ENCODE results near the gene TMEM233.
"Not testable (repeated sequence)": the region's sequence is repeated elsewhere in the genome, so short reads cannot be mapped to it uniquely, and the experiment has no call there.

TMEM233 gene

DNA sequence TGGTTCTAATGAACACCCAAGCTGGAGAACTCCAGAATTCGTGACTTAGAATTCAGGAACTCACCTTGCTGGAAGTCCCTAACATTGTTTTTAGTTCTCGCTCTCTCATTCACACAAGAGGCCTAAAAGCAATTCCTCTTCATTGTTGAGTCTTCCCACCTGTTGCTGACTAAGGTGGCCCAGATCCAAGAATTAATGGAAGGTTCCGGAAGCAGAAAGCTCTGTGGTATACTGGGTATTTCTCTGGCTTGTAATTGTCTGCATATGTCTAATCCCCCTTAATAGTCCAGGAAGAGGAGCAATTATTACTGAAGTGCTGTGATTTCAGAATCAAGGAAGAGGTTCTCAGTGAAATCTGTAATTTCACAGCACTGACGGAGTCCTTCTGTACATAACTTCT is 31.4 kb downstream of the TMEM233 start:
- Mint-ChIP-seq H3K9me3 (no peaks in the 10 kb centered on the region), H3K27me3 (ENCODE audit: low read depth) (peaks cover 13% of the 10 kb centered on the region), H3K4me3 (no peak overlapping the region), H3K27ac (no peak overlapping the region), H3K4me1 (ENCODE audit: low read depth) (no peaks in the 10 kb centered on the region), H3K36me3 (ENCODE audit: low read depth) (no peaks in the 10 kb centered on the region)

DNA sequence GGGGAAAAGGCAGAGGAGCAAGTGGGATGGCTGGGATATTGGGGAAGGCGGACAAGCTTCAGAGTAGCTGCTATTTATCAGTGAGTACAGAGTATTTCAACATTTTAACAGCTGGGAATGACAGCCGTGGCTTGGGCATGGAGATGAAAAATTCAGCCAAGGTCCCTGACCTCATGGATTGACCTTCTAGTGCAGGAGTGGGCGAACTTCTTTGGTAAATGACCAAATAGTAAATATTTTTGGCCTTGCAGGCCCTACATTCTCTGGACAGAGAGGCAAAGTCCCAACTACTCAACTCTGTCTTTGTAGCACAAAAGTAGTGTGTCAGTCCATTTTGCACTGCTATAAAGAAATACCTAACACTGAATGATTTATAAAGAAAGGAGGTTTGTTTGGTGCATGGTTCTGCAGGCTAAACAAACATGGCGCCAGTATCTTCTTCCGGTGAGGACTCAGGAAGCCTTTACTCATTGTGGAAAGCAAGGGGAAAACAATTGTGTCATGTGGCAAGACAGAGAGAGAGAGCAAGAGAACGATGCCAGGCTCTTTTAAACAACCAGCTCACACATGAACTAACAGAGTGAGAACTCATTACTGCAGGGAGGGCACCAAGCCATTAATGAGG is 33.6 kb downstream of the TMEM233 start:
- Mint-ChIP-seq H3K4me1 (ENCODE audit: low read depth) (no peaks in the 10 kb centered on the region), H3K27ac (no peak overlapping the region), H3K9me3 (no peaks in the 10 kb centered on the region), H3K36me3 (ENCODE audit: low read depth) (no peaks in the 10 kb centered on the region), H3K27me3 (ENCODE audit: low read depth) (peaks cover 18% of the 10 kb centered on the region), H3K4me3 (no peak overlapping the region)

DNA sequence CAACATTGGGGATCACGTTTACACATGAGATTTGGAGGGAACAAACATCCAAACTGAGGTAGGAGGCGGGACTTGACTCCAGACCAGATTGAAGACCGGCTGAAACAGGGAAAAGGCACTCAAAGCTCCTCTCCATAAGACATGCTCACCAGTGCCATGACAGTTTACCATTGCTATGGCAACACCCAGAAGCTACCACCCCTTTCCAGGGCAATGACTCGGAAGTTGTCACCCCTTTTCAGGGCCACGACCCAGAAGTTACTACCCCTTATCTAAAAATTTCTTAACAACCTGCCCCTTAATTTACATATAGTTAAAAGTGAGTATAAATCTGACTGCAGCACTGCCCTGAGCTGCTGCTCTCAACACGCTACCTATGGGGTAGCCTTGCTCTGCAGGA is 34.1 kb downstream of the TMEM233 start:
- no peaks in the 10 kb centered on the region for H3K4me1 Mint-ChIP-seq (ENCODE audit: low read depth)
- H3K36me3 Mint-ChIP-seq (ENCODE audit: low read depth), result no peaks in the 10 kb centered on the region
- no peak overlapping the region for H3K27ac Mint-ChIP-seq
- no peaks in the 10 kb centered on the region for H3K9me3 Mint-ChIP-seq
- H3K27me3 Mint-ChIP-seq (ENCODE audit: low read depth), result peaks cover 12% of the 10 kb centered on the region
- no peak overlapping the region for H3K4me3 Mint-ChIP-seq

DNA sequence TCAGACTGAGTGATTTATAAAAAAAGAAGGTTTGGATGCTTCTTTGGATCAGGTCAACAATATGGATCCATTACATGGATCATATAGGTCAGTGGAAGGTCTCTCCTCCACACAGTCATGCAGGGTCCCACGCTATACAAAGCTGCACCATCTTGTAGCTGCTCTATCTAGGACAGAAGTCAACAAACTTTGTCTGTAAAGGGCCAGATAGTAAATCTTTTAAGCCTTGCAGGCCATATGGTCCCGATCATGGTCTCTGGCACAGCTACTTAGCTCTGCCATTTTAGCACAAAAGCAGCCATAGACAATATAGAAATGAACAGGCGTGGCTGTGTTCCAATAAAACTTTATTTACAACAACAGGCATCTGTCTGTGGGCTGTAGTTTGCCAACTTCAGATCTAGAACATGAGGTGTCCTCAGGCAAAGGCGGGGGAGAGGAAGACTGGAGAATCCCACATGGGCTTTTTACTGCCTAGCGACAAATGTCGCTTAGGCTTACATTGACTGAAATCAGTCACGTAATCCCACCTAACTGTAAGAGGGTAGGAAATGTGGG is 36.7 kb downstream of the TMEM233 start:
- H3K27ac Mint-ChIP-seq, result no peak overlapping the region
- H3K27me3 Mint-ChIP-seq (ENCODE audit: low read depth), result peaks cover 8% of the 10 kb centered on the region
- no peak overlapping the region for H3K4me3 Mint-ChIP-seq
- no peaks in the 10 kb centered on the region for H3K36me3 Mint-ChIP-seq (ENCODE audit: low read depth)
- no peaks in the 10 kb centered on the region for H3K4me1 Mint-ChIP-seq (ENCODE audit: low read depth)
- H3K9me3 Mint-ChIP-seq, result no peaks in the 10 kb centered on the region

DNA sequence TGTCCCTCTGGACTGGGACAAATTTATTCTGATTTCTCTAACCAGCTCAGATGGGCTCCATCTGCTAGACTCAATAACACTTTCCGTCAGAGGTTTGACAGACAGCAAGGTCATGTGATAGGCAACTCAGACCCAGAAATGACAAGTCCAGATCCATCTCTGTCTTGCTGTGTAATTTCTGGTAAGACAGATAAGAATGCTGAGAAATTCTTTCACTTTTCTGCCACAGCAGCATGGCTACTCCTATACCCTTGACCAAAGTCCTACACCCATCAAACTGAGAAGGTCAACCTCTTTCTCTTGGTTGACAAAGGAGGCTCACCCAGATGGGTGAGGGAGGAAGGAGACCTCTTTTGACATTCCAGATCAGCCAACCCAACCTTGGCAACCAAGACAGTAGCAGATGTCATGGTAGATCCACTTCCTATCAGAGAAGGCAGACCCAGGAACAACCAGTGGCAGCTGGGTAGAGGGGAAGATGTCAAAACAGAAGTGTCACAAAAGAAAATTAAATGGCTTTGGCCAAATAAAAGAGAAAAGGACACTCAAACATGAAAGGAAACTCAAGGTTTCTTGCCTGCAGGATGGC is 37.5 kb downstream of the TMEM233 start:
- Mint-ChIP-seq H3K4me1 (ENCODE audit: low read depth) (no peaks in the 10 kb centered on the region), H3K4me3 (no peak overlapping the region)

DNA sequence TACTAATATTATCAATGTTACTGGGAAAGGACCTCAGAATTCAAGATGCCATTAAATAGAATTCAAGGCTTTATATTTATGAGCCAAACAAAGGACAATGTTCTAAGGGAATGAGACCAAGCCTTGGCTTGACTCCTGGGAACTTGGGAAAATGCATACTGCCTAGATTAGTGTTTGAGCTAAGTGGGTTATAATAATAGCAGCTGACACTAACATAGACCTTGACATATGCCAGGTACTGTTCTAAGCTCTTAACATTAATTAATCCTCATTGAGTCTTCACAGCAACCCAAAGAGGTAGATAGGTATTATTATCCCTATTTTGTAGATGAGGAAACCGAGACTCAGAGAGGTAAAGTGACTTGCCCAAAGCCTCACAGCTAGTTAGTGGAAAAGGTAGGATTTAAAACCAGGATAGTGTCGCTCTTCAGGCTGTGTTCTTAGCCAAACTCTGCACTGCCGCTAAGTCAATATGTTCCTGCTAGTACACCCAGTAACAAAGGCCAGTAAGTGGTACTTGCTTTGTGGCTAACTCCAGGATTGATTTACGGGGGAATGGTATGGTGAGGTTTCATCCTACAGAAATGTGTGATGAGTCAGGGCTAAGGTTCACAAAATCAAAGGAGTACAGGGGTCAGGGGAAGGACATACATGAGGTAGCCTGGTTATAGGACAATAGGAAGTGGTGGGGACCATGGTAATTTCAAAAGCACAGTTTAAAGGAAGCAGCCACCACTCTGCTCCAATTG is 38.5 kb downstream of the TMEM233 start:
- Mint-ChIP-seq H3K27me3 (ENCODE audit: low read depth) (peaks cover 10% of the 10 kb centered on the region), H3K4me1 (ENCODE audit: low read depth) (no peaks in the 10 kb centered on the region), H3K9me3 (no peaks in the 10 kb centered on the region)

More for the DNA sequence above, 37.5 kb downstream of the TMEM233 start:
- Mint-ChIP-seq H3K9me3 (no peaks in the 10 kb centered on the region), H3K27ac (no peak overlapping the region), H3K36me3 (ENCODE audit: low read depth) (no peaks in the 10 kb centered on the region), H3K27me3 (ENCODE audit: low read depth) (peaks cover 10% of the 10 kb centered on the region)

DNA sequence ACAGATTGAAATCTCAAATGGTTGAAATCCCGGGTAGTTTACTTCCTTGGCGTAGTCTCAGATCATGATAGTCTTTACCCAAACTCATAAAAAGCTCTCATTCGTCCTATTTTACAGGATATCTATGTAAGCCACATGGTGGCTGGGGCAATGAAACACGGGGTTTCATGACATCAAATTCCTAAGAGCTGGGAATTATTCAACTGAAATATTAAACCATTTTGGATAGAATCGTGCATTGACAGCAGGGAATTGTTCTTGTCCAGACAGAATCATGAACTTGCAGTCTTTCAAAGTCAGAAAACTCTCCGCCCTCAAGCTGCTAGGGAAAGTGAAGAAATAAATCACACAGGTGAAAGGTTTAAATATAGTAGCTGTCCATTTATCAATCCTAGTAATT is 41.2 kb downstream of the TMEM233 start:
- no peaks in the 10 kb centered on the region for H3K4me1 Mint-ChIP-seq (ENCODE audit: low read depth)
- no peaks in the 10 kb centered on the region for H3K9me3 Mint-ChIP-seq
- H3K27ac Mint-ChIP-seq, result no peak overlapping the region
- no peaks in the 10 kb centered on the region for H3K36me3 Mint-ChIP-seq (ENCODE audit: low read depth)
- H3K4me3 Mint-ChIP-seq, result no peak overlapping the region
- H3K27me3 Mint-ChIP-seq (ENCODE audit: low read depth), result peaks cover 15% of the 10 kb centered on the region

More for the DNA sequence above, 38.5 kb downstream of the TMEM233 start:
- H3K4me3 Mint-ChIP-seq, result no peak overlapping the region
- H3K27ac Mint-ChIP-seq, result no peak overlapping the region
- no peaks in the 10 kb centered on the region for H3K36me3 Mint-ChIP-seq (ENCODE audit: low read depth)

DNA sequence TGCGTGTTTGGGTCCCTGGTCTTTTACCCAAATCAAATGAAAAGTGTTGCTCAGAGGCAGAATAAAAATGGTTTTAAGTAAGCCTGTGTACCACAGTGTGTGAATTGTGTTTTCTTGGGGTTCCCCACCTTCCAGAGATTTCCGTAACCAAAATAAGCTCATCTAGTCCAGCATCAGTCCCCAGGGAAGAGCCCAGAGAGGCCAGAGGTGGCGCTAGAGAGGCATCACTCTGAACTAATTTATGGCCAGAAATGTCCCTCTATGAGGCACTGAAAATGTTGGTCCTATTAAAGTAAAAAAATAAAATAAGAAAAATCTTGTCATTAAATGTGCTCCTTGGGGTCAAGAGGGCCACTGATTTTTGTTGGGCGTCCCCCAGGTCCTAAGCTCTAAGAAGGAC is 49.4 kb downstream of the TMEM233 start:
- Mint-ChIP-seq H3K9me3 (no peaks in the 10 kb centered on the region), H3K36me3 (ENCODE audit: low read depth) (no peaks in the 10 kb centered on the region), H3K27ac (no peak overlapping the region), H3K4me3 (no peak overlapping the region), H3K27me3 (ENCODE audit: low read depth) (peaks cover 5% of the 10 kb centered on the region), H3K4me1 (ENCODE audit: low read depth) (no peaks in the 10 kb centered on the region)

DNA sequence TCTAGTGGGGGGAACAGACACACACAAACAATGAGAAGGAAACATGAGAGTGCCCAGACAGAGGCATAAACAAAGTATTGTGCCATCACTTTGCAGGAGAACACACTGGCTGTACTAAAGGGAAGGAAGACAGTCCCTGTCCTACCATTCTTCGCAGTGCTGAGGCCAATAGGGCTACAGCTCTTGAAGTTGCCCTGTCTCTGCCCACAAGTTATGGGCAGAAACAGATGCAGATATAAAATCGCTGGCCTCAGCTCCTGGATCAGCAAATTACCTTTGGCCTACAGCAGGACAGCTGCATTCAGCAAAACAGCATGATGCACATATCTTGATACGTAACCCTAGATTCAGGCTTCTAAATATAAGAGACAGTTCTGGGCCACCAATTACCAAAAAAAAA is 51.4 kb downstream of the TMEM233 start:
- no peaks in the 10 kb centered on the region for H3K36me3 Mint-ChIP-seq (ENCODE audit: low read depth)
- H3K27me3 Mint-ChIP-seq (ENCODE audit: low read depth), result no peaks in the 10 kb centered on the region
- H3K9me3 Mint-ChIP-seq, result no peaks in the 10 kb centered on the region

DNA sequence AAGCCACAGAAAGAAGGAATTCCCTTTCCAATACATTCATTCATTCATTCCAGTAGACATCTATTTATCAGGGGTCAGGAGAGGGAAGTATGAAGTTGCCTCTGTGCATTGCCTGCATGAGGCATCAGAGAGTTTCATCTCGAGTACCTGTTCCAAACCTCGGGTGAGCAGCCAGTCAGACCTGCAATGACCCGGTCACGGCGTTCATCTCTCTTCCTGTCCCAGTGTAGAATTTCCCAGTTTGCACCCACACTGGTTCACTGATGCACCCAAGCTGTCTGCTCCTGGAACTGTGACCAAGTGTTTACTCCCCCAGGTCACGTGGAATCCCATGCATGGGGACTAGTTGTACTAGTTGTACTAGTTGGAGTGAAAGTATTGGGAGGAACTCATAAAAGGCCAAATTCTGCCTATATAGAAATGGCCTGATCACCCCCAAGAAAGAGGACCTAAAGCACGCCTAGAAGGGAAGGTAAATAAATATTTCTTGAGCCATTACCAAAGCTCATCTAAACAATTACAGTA is 52.0 kb downstream of the TMEM233 start:
- Mint-ChIP-seq H3K27ac (no peak overlapping the region), H3K27me3 (ENCODE audit: low read depth) (no peaks in the 10 kb centered on the region)

More for the DNA sequence above, 51.4 kb downstream of the TMEM233 start:
- Mint-ChIP-seq H3K27ac (no peak overlapping the region), H3K4me3 (no peak overlapping the region), H3K4me1 (ENCODE audit: low read depth) (no peaks in the 10 kb centered on the region)

DNA sequence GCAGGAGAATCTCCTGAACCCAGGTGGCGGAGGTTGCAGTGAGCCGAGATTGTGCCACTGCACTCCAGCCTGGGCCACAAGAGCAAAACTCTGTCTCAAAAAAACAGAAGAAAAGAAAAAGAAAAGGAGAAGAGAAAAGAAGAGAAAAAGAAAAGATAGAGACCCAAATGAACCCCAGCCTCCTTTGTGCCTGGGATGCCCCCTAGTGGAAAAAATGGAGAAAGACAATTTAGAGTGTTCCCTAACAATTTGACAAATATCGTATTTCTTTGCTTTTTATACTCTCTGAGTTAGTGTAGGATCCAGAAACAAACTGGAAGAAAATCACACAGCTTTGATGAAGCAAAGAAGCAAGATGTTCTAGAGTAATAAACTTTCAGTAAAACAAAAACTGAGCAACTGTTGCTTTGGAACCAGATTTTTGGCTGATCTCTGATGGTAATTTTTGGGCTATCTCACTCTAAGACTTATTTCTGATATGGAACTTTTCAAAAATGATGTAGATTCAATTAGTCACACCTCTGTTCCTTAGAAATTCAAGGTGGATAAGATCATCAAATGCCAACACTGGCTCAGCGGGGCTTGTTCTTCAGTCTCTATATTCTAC is 55.7 kb downstream of the TMEM233 start:
- Mint-ChIP-seq H3K4me1 (ENCODE audit: low read depth) (no peaks in the 10 kb centered on the region), H3K4me3 (no peak overlapping the region), H3K36me3 (ENCODE audit: low read depth) (peaks cover 2% of the 10 kb centered on the region), H3K27ac (no peak overlapping the region), H3K27me3 (ENCODE audit: low read depth) (no peaks in the 10 kb centered on the region), H3K9me3 (peaks cover 15% of the 10 kb centered on the region)

More for the DNA sequence above, 52.0 kb downstream of the TMEM233 start:
- no peak overlapping the region for H3K4me3 Mint-ChIP-seq
- H3K4me1 Mint-ChIP-seq (ENCODE audit: low read depth), result no peaks in the 10 kb centered on the region
- no peaks in the 10 kb centered on the region for H3K9me3 Mint-ChIP-seq
- H3K36me3 Mint-ChIP-seq (ENCODE audit: low read depth), result no peaks in the 10 kb centered on the region

DNA sequence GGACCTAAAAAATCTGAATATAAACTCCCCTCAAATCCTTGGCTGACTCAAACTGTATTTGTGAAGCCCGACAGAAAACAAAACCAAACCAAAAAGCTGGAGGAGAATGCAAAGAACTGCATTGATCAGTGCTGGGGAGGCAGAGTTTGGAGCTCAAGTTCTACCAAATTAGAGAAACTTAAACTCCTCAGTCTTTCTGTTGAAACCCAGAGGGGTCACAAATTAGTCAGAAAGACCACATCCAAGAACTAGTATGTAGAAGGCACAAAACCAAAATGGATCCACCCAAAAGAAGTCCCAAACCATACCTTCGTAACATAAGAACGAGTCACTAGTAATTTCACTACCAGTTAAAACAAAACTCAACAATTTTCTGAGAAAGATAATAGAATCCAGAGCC is 59.1 kb downstream of the TMEM233 start:
- no peak overlapping the region for H3K4me3 Mint-ChIP-seq
- H3K36me3 Mint-ChIP-seq (ENCODE audit: low read depth), result peaks cover 2% of the 10 kb centered on the region
- H3K27ac Mint-ChIP-seq, result no peak overlapping the region
- no peaks in the 10 kb centered on the region for H3K27me3 Mint-ChIP-seq (ENCODE audit: low read depth)
- H3K4me1 Mint-ChIP-seq (ENCODE audit: low read depth), result no peaks in the 10 kb centered on the region
- peaks cover 18% of the 10 kb centered on the region for H3K9me3 Mint-ChIP-seq

DNA sequence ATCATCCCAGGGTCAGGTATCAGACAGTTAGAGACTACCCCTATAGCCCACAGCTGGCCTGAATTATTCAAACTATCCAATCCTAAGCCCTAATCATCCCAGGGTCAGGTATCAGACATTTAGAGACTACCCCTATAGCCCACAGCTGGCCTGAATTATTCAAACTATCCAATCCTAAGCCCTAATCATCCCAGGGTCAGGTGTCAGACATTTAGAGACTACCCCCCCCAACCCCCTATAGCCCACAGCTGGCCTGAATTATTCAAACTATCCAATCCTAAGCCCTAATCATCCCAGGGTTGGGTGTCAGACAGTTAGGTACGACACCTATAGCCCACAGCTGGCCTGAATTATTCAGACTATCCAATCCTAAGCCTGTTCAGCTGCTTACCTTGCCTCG is 63.4 kb downstream of the TMEM233 start:
- H3K4me1 Mint-ChIP-seq (ENCODE audit: low read depth); H3K4me3 Mint-ChIP-seq; H3K27ac Mint-ChIP-seq; H3K36me3 Mint-ChIP-seq (ENCODE audit: low read depth); H3K27me3 Mint-ChIP-seq (ENCODE audit: low read depth): not testable (repeated sequence)
- peaks cover 18% of the 10 kb centered on the region for H3K9me3 Mint-ChIP-seq

DNA sequence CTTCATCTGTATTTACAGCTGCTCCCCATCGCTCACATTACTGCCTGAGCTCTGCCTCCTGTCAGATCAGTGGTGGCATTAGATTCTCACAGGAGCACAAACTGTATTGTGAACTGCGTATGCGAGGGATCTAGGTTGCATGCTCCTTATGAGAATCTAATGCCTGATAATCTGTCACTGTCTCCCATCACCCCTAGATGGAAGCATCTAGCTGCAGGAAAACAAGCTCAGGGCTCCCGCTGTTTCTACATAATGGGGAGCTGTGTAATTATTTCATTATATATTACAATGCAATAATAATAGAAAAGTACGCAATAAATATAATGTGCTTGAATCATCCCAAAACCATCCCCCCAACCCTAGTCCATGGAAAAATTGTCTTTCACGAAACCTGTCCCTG is 64.6 kb downstream of the TMEM233 start:
- peaks cover 13% of the 10 kb centered on the region for H3K9me3 Mint-ChIP-seq
- H3K27ac Mint-ChIP-seq; H3K36me3 Mint-ChIP-seq (ENCODE audit: low read depth); H3K4me1 Mint-ChIP-seq (ENCODE audit: low read depth); H3K4me3 Mint-ChIP-seq: not testable (repeated sequence)
- H3K27me3 Mint-ChIP-seq (ENCODE audit: low read depth), result peaks cover 14% of the 10 kb centered on the region

Data from T-helper 1 cell treated with Interleukin-12 subunit alpha and Interleukin-12 subunit beta and Interleukin-4 antibody, amounts not matched to agents 30 μg/mL and 1 μg/mL, for 36 hours (primary cell).